Breast epithelium (tissue), 4 donors: ENCODE measurements around the gene WFIKKN1. TPM values are rescaled to one million over a fixed set of nuclear protein-coding genes. Genes with fewer than 3 reads are reported as not detected.

Experiments
- DNase-seq, 2 donors: peaks; one replicate each; pipeline ENCODE4 v3.0.0-alpha.2; 2019; ENCODE audit warnings: low spot score in 2 of 2
- H3K27ac ChIP-seq, 2 donors: fragments of 200-600 bp; sonication (generic) in 1 of 2; one replicate each; pipeline ENCODE4 v1.5.1; 2016 to 2019; ENCODE audit warnings: mild to moderate bottlenecking in 1 of 2
- H3K27me3 ChIP-seq, 2 donors: fragments of 200-600 bp; sonication (generic) in 1 of 2; one replicate each; pipeline versions ENCODE4 v1.5.1 to v1.6.0; 2017 to 2019; ENCODE audit warnings: control low read depth in 1 of 2, mild to moderate bottlenecking in 1 of 2
- H3K36me3 ChIP-seq: fragments of 200-600 bp; one replicate; pipeline ENCODE4 v1.5.1; 2019
- H3K4me1 ChIP-seq, 2 donors: fragments of 200-600 bp; sonication (generic); one replicate each; pipeline ENCODE4 v1.5.1; 2016 to 2019; ENCODE audit warnings: control low read depth in 1 of 2
- H3K4me3 ChIP-seq, 3 donors: fragments of 200-600 bp; sonication (generic); 1 replicate in 2 of 3; 2 replicates in 1 of 3; pipeline ENCODE4 v1.5.1; 2016 to 2019; ENCODE audit warnings: mild to moderate bottlenecking in 3 of 3, moderate library complexity in 2 of 3
- H3K9me3 ChIP-seq, 2 donors: fragments of 200-600 bp; sonication (generic) in 1 of 2; one replicate each; pipeline ENCODE4 v1.5.1; 2016 to 2019; ENCODE audit warnings: control low read depth in 1 of 2
- POLR2A ChIP-seq: fragments of 450-650 bp; IDR thresholded peaks from one replicate; pipeline ENCODE4 v1.6.1; 2016; ENCODE audit warnings: antibody characterized with exemption, mild to moderate bottlenecking, moderate library complexity
- POLR2AphosphoS5 ChIP-seq, 3 donors: sonication (generic); formaldehyde crosslinking; IDR thresholded peaks; one replicate each; pipeline ENCODE4 v1.6.1; 2017; ENCODE audit warnings: antibody characterized with exemption in 3 of 3
- intact Hi-C: fragments of 100-400 bp; cut with DNase I; formaldehyde crosslinking; loops from one replicate; pipeline ENCODE4 v1.15.1; 2023; ENCODE audit warnings: low total_unique reads
- total RNA-seq, 3 donors: library from RNA; depleted of rRNA; stranded (reverse); fragments of >200 nt; gene quantifications; one replicate each; pipeline ENCODE4 v1.1.0, GENCODE V29; 2016
- TF ChIP-seq, protein P1 (sequence below), 3 donors: fragments of 450-650 bp; IDR thresholded peaks; one replicate each; pipeline ENCODE4 v1.5.1; 2016 to 2017; ENCODE audit warnings: antibody characterized with exemption in 3 of 3, mild to moderate bottlenecking in 3 of 3, moderate library complexity in 3 of 3

The WFIKKN1 gene
- total RNA-seq, 3 donors from 2014 or later: 0.66 to 0.73 TPM; not detected in 1

DNA sequence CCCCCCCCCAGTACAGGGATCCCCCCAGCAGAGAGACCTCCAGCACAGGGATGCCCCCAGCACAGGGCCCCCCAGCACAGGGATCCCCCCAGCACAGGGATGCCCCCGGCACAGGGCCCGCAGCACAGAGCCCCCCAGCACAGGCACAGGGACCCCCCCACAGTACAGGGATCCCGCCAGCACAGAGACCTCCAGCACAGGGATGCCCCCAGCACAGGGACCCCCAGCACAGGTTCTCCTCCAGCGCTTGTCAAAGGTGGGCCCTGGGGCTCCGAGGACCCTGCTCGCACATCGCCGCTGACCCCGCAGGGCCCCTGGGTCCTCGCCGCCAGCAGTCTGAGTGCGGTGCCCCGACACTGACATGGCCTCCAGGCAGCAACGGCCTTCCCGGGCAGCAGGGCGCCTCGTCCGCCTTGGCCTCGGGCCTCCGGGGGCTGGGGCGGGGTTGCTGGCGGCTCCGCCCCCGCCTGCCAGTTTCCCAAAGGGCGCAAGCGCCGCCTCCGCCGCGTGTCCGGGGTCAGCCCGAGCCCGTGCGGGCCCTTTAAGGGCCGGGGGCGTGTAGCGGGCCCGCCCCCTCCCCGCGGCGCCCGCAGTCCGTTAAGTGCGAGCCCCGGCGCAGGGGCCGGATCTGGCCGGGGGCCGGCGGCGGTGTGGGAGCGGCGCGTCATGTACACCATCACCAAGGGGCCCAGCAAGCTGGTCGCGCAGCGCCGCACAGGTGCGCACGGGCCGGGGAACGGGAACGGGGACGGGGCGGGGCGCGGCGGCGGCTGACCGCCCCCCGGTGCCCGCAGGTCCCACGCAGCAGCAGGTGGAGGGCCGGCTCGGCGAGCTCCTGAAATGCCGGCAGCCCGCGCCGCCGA, 10.8 kb downstream of the WFIKKN1 start, which contains the start of gene MCRIP2:
MCRIP2 (plus strand) TSS at position 503 of the 863 bp plus-strand sequence; CDS start at position 667, 164 bp downstream.
- no peaks in the 10 kb centered on the region for H3K27me3 ChIP-seq
- peak within 1 kb of the TSS; percentile 75 to 88 for H3K27ac ChIP-seq
- intact Hi-C loops: no loop called here
- peaks cover 0 to 11% of the 10 kb centered on the region in 2 donors for H3K4me1 ChIP-seq
- DNase-seq: no peak
- TF ChIP-seq, protein P1, sequence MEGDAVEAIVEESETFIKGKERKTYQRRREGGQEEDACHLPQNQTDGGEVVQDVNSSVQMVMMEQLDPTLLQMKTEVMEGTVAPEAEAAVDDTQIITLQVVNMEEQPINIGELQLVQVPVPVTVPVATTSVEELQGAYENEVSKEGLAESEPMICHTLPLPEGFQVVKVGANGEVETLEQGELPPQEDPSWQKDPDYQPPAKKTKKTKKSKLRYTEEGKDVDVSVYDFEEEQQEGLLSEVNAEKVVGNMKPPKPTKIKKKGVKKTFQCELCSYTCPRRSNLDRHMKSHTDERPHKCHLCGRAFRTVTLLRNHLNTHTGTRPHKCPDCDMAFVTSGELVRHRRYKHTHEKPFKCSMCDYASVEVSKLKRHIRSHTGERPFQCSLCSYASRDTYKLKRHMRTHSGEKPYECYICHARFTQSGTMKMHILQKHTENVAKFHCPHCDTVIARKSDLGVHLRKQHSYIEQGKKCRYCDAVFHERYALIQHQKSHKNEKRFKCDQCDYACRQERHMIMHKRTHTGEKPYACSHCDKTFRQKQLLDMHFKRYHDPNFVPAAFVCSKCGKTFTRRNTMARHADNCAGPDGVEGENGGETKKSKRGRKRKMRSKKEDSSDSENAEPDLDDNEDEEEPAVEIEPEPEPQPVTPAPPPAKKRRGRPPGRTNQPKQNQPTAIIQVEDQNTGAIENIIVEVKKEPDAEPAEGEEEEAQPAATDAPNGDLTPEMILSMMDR (IDR thresholded peaks at IDR 0.05): no peak
- TF ChIP-seq POLR2AphosphoS5 (IDR thresholded peaks at IDR 0.05) (no peak), POLR2A (peak; percentile 24)
- H3K4me3 ChIP-seq: peak within 1 kb of the TSS; percentile 65 to 94 (median 79)
- no peaks in the 10 kb centered on the region for H3K9me3 ChIP-seq
- H3K36me3 ChIP-seq: no peaks in the 10 kb centered on the region

DNA sequence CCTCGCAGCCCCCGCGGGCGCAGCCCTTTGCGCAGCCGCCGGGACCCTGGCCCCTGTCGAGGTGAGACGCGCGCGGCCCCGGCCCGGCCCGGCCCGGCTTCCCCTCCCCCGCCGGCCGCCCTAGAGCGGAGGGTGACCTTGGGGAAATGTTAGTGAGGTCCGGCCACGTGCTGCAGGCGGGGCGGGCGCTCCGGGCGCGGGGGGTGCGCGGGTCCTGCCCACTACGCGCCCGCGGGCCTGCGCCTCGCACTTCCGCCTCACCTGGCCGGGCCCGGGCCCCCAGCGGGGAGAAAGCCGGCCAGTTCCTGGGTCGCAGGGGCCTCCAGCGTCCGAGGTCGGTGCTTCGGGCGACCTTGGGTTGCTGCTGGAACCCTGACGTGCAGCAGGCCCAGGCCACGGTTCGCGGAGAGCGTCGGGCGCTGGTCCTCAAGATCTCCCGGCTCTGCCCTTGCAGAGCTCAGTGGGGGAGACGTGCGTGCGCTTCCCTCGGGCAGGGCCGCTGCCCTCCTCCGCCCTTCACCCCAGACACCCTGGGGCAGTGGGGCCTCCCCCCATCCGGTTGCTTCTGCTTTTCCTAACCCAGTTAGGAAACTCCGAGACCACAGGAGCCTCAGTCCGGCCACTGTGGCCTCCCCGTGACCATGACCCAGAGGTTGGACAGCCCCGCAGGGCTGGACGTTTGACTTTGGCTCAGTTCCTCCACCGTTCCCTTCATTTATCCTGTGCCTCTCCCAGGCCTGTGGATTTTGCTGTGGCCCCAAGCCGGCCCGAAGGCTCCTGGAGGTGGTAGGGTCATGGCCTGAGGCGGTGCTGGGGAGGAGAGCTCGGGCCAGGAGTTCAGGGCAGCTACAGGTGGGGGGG, 11.6 kb downstream of the WFIKKN1 start:
- DNase-seq: no peak
- intact Hi-C loops: no loop called here
- peak overlapping the region; percentile 75 to 88 for H3K27ac ChIP-seq

DNA sequence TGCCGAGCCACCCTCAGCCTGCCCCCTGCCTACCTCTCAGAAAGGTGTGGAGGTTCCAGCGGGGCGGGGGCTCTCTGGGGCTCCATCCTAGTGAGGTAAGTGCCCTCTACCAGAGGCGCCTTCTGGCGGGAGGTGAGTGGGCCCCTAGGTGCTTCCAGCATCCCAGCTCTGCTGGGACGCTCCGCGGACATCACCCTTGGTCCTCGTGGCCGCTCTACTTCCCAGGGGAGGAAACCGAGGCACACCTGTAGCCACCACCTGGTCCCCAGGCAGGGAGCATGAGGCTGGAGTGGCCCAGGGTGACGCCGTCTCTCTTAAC, 12.2 kb downstream of the WFIKKN1 start:
- H3K27me3 ChIP-seq: no peaks in the 10 kb centered on the region
- TF ChIP-seq, protein P1 (IDR thresholded peaks at IDR 0.05): no peak
- no peak for TF ChIP-seq POLR2AphosphoS5 (IDR thresholded peaks at IDR 0.05)
- no peak for TF ChIP-seq POLR2A
- H3K4me3 ChIP-seq: peak overlapping the region in 2 of 3 donors; percentile 79 to 94
- no peaks in the 10 kb centered on the region for H3K36me3 ChIP-seq
- intact Hi-C loops: no loop called here
- no peak for DNase-seq
- peaks cover 1 to 25% of the 10 kb centered on the region in 2 donors for H3K4me1 ChIP-seq
- H3K9me3 ChIP-seq: no peaks in the 10 kb centered on the region
- peak overlapping the region; percentile 75 to 88 for H3K27ac ChIP-seq

More for the DNA sequence above, 11.6 kb downstream of the WFIKKN1 start:
- Histone ChIP-seq H3K4me1 (peaks cover 0 to 19% of the 10 kb centered on the region in 2 donors), H3K36me3 (no peaks in the 10 kb centered on the region), H3K9me3 (no peaks in the 10 kb centered on the region), H3K27me3 (no peaks in the 10 kb centered on the region), H3K4me3 (peak overlapping the region; percentile 65 to 94 (median 79))
- TF ChIP-seq POLR2A (no peak), POLR2AphosphoS5 (IDR thresholded peaks at IDR 0.05) (no peak)
- TF ChIP-seq, protein P1 (IDR thresholded peaks at IDR 0.05): no peak

DNA sequence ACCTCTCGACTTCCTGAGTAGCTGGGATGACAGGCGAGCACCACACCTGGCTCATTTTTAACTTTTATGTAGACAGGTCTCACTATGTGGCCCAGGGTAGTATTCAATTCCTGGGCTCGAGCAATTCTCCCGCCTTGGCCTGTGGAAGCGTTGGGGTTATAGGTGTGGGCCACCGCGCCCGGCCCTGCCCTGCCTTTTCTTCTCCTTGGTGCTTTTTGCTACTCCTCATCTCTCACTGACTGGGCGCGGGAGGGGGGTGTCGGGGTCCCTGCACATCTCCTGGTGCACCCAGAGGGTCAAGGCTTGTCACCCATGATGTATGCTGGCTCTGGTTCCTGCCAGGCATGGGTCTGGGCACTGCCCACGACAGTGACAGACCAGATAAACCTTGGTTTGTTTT, 13.8 kb downstream of the WFIKKN1 start:
- intact Hi-C loops: no loop called here
- H3K4me3 ChIP-seq: no peak overlapping the region
- H3K27me3 ChIP-seq: no peaks in the 10 kb centered on the region
- H3K9me3 ChIP-seq: no peaks in the 10 kb centered on the region
- no peaks in the 10 kb centered on the region for H3K36me3 ChIP-seq
- no peak overlapping the region for H3K27ac ChIP-seq
- no peak for DNase-seq
- H3K4me1 ChIP-seq: peaks cover 4 to 30% of the 10 kb centered on the region in 2 donors
- TF ChIP-seq POLR2AphosphoS5 (IDR thresholded peaks at IDR 0.05) (no peak), POLR2A (no peak)
- TF ChIP-seq, protein P1 (IDR thresholded peaks at IDR 0.05): no peak
